Natural killer cell (primary cell): ENCODE data around the gene NT5C1B. TPM values are rescaled to one million over a fixed set of nuclear protein-coding genes. Genes with fewer than 3 reads are reported as not detected.

Experiments used
- ATAC-seq, 3 donors: fragments of 150-1000 bp in 2 of 3; fragments of 200-7000 bp in 1 of 3; cut with Tn5 transposase; 1 replicate in 1 of 3; 2 replicates in 2 of 3; pipeline ENCODE4 v1.10.0; 2021; ENCODE audit warnings: mild to moderate bottlenecking in 2 of 3, moderate library complexity in 2 of 3
- DNase-seq, 2 donors: peaks; one replicate each; pipeline versions ENCODE4 v3.0.0 to v3.0.0-alpha.2; 2013 to 2021; ENCODE audit warnings: mixed read lengths in 1 of 2
- H3K27ac ChIP-seq: one replicate; pipeline ENCODE4 v1.5.1; 2013; ENCODE audit warnings: mild to moderate bottlenecking, low read length
- H3K27me3 ChIP-seq: one replicate; pipeline ENCODE4 v1.6.1; 2013; ENCODE audit warnings: low read length; ENCODE audit not compliant: control insufficient read depth, insufficient read depth
- H3K36me3 ChIP-seq: one replicate; pipeline ENCODE4 v1.6.1; 2013; ENCODE audit warnings: low read length; ENCODE audit not compliant: control insufficient read depth, insufficient read depth
- H3K4me1 ChIP-seq: one replicate; pipeline ENCODE4 v1.6.1; 2013; ENCODE audit warnings: low read length; ENCODE audit not compliant: control insufficient read depth, insufficient read depth
- H3K4me3 ChIP-seq: one replicate; pipeline ENCODE4 v1.5.1; 2013; ENCODE audit warnings: low read length
- H3K9me3 ChIP-seq: one replicate; pipeline ENCODE4 v1.6.1; 2013; ENCODE audit warnings: low read length; ENCODE audit not compliant: control insufficient read depth, insufficient read depth
- H3K27ac Mint-ChIP-seq, 2 donors: one replicate each; pipeline ENCODE4 v1.8.0; 2022; ENCODE audit warnings: mild to moderate bottlenecking in 2 of 2, mixed read lengths in 2 of 2, moderate library complexity in 1 of 2
- H3K27me3 Mint-ChIP-seq, 2 donors: one replicate each; pipeline ENCODE4 v1.8.0; 2022; ENCODE audit warnings: low read depth in 2 of 2, mixed read lengths in 2 of 2
- H3K36me3 Mint-ChIP-seq: one replicate; pipeline ENCODE4 v1.8.0; 2022; ENCODE audit warnings: mixed read lengths
- H3K4me1 Mint-ChIP-seq, 2 donors: one replicate each; pipeline ENCODE4 v1.8.0; 2022; ENCODE audit warnings: mixed read lengths in 2 of 2
- H3K4me3 Mint-ChIP-seq: one replicate; pipeline ENCODE4 v1.8.0; 2022; ENCODE audit warnings: mild to moderate bottlenecking, moderate library complexity, mixed read lengths
- H3K9me3 Mint-ChIP-seq, 2 donors: one replicate each; pipeline ENCODE4 v1.8.0; 2022; ENCODE audit warnings: mixed read lengths in 2 of 2
- CTCF ChIP-seq: fragments of 200-600 bp; IDR thresholded peaks from one replicate; pipeline ENCODE4 v1.8.0; 2022; ENCODE audit warnings: antibody characterized with exemption
- WGBS: methylation state at CpG from one replicate; pipeline ENCODE4 v1.1.7; 2013; ENCODE audit warnings: missing lambda C conversion rate; ENCODE audit not compliant: insufficient coverage; 5-methylcytosine and 5-hydroxymethylcytosine counted together
- intact Hi-C: fragments of 100-400 bp; cut with micrococcal nuclease; formaldehyde crosslinking; loops from one replicate; pipeline ENCODE4 v1.14.2; 2022
- total RNA-seq, 4 donors: library from RNA; stranded (reverse); fragments of 120-200 nt in 1 of 4; gene quantifications; one replicate each; pipeline versions ENCODE4 v1.2.3 to v1.2.4, GENCODE V29; 2013 to 2022

Gene NT5C1B
- total RNA-seq, 3 donors from 2014 or later (not counting 1 experiment from before 2014, with no cell fraction given): not detected

GRCh38 chr2:18557121-18557520 is 32.2 kb downstream of the NT5C1B start:
- TF ChIP-seq CTCF: no peak
- DNase-seq: no peak
- Histone ChIP-seq H3K27me3 (no peaks in the 10 kb centered on the region), H3K9me3 (no peaks in the 10 kb centered on the region), H3K27ac (no peak overlapping the region), H3K36me3 (peaks cover 20% of the 10 kb centered on the region), H3K4me1 (peaks cover 12% of the 10 kb centered on the region), H3K4me3 (no peak overlapping the region)
- Mint-ChIP-seq H3K9me3 (no peaks in the 10 kb centered on the region), H3K4me1 (peaks cover 30 to 40% of the 10 kb centered on the region in 2 donors), H3K36me3 (peaks cover 8% of the 10 kb centered on the region), H3K4me3 (no peak overlapping the region), H3K27ac (no peak overlapping the region), H3K27me3 (no peaks in the 10 kb centered on the region)
- WGBS: 100% methylated on average over 1 of the region's 2 CpGs
- no peak for ATAC-seq
- intact Hi-C loops: no loop called here

GRCh38 chr2:18552351-18553077 is 36.9 kb downstream of the NT5C1B start:
- Mint-ChIP-seq H3K9me3 (no peaks in the 10 kb centered on the region), H3K36me3 (peaks cover 8% of the 10 kb centered on the region), H3K27me3 (no peaks in the 10 kb centered on the region), H3K27ac (no peak overlapping the region), H3K4me3 (no peak overlapping the region), H3K4me1 (peaks cover 11 to 26% of the 10 kb centered on the region in 2 donors)
- Histone ChIP-seq H3K9me3 (no peaks in the 10 kb centered on the region), H3K4me3 (no peak overlapping the region), H3K36me3 (peaks cover 20% of the 10 kb centered on the region), H3K27ac (no peak overlapping the region), H3K27me3 (no peaks in the 10 kb centered on the region), H3K4me1 (no peaks in the 10 kb centered on the region)
- no peak for ATAC-seq
- intact Hi-C loops: no loop called here
- WGBS: 67% methylated on average over 1 of the region's 3 CpGs
- no peak for TF ChIP-seq CTCF
- no peak for DNase-seq

- Mint-ChIP-seq H3K36me3 (peaks cover 8% of the 10 kb centered on the region), H3K27ac (no peak overlapping the region)
Observed at GRCh38 chr2:18551623-18552022, 37.7 kb downstream of the NT5C1B start.

More at GRCh38 chr2:18551623-18552022, 37.7 kb downstream of the NT5C1B start:
- H3K4me3 Mint-ChIP-seq: no peak overlapping the region
- WGBS: 100% methylated on average over 2 of the region's 2 CpGs
- Histone ChIP-seq H3K27ac (no peak overlapping the region), H3K9me3 (no peaks in the 10 kb centered on the region), H3K4me1 (no peaks in the 10 kb centered on the region), H3K4me3 (no peak overlapping the region), H3K27me3 (no peaks in the 10 kb centered on the region), H3K36me3 (peaks cover 20% of the 10 kb centered on the region)
- ATAC-seq (no peak), DNase-seq (no peak)
- H3K27me3 Mint-ChIP-seq: no peaks in the 10 kb centered on the region
- TF ChIP-seq CTCF: no peak
- no peaks in the 10 kb centered on the region for H3K9me3 Mint-ChIP-seq
- intact Hi-C loops: no loop called here
- peaks cover 14 to 27% of the 10 kb centered on the region in 2 donors for H3K4me1 Mint-ChIP-seq
